Breast epithelium (tissue), 4 donors: ENCODE measurements around the gene NOVA1. TPM values are rescaled to one million over a fixed set of nuclear protein-coding genes. Genes with fewer than 3 reads are reported as not detected.

ENCODE experiments used
- DNase-seq, 2 donors: peaks; one replicate each; pipeline ENCODE4 v3.0.0-alpha.2; 2019; ENCODE audit warnings: low spot score in 2 of 2
- H3K27ac ChIP-seq, 2 donors: fragments of 200-600 bp; sonication (generic) in 1 of 2; one replicate each; pipeline ENCODE4 v1.5.1; 2016 to 2019; ENCODE audit warnings: mild to moderate bottlenecking in 1 of 2
- H3K27me3 ChIP-seq, 2 donors: fragments of 200-600 bp; sonication (generic) in 1 of 2; one replicate each; pipeline versions ENCODE4 v1.5.1 to v1.6.0; 2017 to 2019; ENCODE audit warnings: control low read depth in 1 of 2, mild to moderate bottlenecking in 1 of 2
- H3K36me3 ChIP-seq: fragments of 200-600 bp; one replicate; pipeline ENCODE4 v1.5.1; 2019
- H3K4me1 ChIP-seq, 2 donors: fragments of 200-600 bp; sonication (generic); one replicate each; pipeline ENCODE4 v1.5.1; 2016 to 2019; ENCODE audit warnings: control low read depth in 1 of 2
- H3K4me3 ChIP-seq, 3 donors: fragments of 200-600 bp; sonication (generic); 1 replicate in 2 of 3; 2 replicates in 1 of 3; pipeline ENCODE4 v1.5.1; 2016 to 2019; ENCODE audit warnings: mild to moderate bottlenecking in 3 of 3, moderate library complexity in 2 of 3
- H3K9me3 ChIP-seq, 2 donors: fragments of 200-600 bp; sonication (generic) in 1 of 2; one replicate each; pipeline ENCODE4 v1.5.1; 2016 to 2019; ENCODE audit warnings: control low read depth in 1 of 2
- POLR2A ChIP-seq: fragments of 450-650 bp; IDR thresholded peaks from one replicate; pipeline ENCODE4 v1.6.1; 2016; ENCODE audit warnings: antibody characterized with exemption, mild to moderate bottlenecking, moderate library complexity
- POLR2AphosphoS5 ChIP-seq, 3 donors: sonication (generic); formaldehyde crosslinking; IDR thresholded peaks; one replicate each; pipeline ENCODE4 v1.6.1; 2017; ENCODE audit warnings: antibody characterized with exemption in 3 of 3
- intact Hi-C: fragments of 100-400 bp; cut with DNase I; formaldehyde crosslinking; loops from one replicate; pipeline ENCODE4 v1.15.1; 2023; ENCODE audit warnings: low total_unique reads
- total RNA-seq, 3 donors: library from RNA; depleted of rRNA; stranded (reverse); fragments of >200 nt; gene quantifications; one replicate each; pipeline ENCODE4 v1.1.0, GENCODE V29; 2016
- TF ChIP-seq, protein P1 (sequence below), 3 donors: fragments of 450-650 bp; IDR thresholded peaks; one replicate each; pipeline ENCODE4 v1.5.1; 2016 to 2017; ENCODE audit warnings: antibody characterized with exemption in 3 of 3, mild to moderate bottlenecking in 3 of 3, moderate library complexity in 3 of 3

NOVA1 gene
- total RNA-seq, 3 donors from 2014 or later = 58.9 to 72.0 (median 59.0) TPM

DNA sequence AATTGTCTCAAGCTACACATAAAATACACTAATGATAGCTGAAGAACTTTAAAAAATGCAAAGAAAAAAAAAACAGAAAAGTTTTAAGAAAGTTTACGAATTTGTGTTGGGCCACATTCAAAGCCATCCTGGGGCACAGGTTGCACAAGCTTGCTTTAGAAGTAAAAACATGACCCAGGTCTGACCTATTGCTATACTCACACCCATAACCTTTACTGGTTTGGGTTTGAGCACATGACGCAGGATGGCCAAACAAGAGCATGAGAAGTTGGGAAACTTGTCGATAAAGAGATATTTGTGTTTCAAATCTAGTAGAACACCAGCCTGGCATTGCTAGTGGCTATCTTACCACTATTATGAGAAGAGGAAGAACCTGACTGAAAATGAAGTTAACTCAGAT lies 143.7 kb downstream of the NOVA1 start:
- no peak for DNase-seq
- Histone ChIP-seq H3K36me3 (no peaks in the 10 kb centered on the region), H3K4me3 (no peak overlapping the region), H3K27ac (no peak overlapping the region), H3K27me3 (no peaks in the 10 kb centered on the region), H3K4me1 (no peaks in the 10 kb centered on the region), H3K9me3 (no peaks in the 10 kb centered on the region)
- intact Hi-C loops = no loop called here
- no peak for TF ChIP-seq POLR2AphosphoS5 (IDR thresholded peaks at IDR 0.05)
- TF ChIP-seq, protein P1, sequence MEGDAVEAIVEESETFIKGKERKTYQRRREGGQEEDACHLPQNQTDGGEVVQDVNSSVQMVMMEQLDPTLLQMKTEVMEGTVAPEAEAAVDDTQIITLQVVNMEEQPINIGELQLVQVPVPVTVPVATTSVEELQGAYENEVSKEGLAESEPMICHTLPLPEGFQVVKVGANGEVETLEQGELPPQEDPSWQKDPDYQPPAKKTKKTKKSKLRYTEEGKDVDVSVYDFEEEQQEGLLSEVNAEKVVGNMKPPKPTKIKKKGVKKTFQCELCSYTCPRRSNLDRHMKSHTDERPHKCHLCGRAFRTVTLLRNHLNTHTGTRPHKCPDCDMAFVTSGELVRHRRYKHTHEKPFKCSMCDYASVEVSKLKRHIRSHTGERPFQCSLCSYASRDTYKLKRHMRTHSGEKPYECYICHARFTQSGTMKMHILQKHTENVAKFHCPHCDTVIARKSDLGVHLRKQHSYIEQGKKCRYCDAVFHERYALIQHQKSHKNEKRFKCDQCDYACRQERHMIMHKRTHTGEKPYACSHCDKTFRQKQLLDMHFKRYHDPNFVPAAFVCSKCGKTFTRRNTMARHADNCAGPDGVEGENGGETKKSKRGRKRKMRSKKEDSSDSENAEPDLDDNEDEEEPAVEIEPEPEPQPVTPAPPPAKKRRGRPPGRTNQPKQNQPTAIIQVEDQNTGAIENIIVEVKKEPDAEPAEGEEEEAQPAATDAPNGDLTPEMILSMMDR (IDR thresholded peaks at IDR 0.05) = no peak
- no peak for TF ChIP-seq POLR2A

DNA sequence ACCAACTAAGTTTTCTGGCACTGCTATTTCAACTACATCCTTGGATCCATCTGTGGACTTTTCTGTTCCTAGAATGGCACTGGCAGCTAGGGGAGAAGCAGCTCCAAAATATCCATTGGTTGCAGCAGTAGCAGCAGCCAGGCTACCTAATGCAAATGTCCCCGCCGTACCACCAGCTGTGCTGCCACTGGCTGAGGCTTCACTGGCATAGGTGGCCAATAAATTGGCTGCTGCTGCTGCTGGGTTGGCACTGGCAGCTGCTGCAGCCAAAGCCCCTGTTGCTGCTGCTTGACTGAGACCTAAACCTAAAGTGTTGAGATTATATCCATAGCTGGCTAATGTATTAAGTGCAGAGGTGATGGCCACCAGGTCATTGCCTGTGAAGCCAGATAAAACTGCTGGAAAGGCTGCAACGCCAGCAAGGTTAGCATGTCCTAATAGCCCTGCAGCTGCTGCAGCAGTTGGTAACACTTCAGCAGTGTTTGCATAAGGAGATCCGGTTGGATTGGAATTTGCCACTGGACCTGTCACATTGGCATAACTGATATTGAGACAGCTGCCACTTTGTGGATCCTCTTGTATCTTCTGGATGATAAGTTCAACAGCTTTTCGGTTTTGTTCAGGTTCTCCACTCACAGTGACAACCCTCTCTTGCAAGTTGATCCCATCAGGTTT lies 149.5 kb downstream of the NOVA1 start:
- Histone ChIP-seq H3K27me3 (no peaks in the 10 kb centered on the region), H3K36me3 (no peaks in the 10 kb centered on the region), H3K9me3 (no peaks in the 10 kb centered on the region), H3K4me1 (no peaks in the 10 kb centered on the region), H3K27ac (no peak overlapping the region), H3K4me3 (no peak overlapping the region)
- TF ChIP-seq, protein P1 (IDR thresholded peaks at IDR 0.05) = no peak
- TF ChIP-seq POLR2AphosphoS5 (IDR thresholded peaks at IDR 0.05) = no peak
- no peak for TF ChIP-seq POLR2A
- DNase-seq = no peak
- intact Hi-C loops = no loop called here

DNA sequence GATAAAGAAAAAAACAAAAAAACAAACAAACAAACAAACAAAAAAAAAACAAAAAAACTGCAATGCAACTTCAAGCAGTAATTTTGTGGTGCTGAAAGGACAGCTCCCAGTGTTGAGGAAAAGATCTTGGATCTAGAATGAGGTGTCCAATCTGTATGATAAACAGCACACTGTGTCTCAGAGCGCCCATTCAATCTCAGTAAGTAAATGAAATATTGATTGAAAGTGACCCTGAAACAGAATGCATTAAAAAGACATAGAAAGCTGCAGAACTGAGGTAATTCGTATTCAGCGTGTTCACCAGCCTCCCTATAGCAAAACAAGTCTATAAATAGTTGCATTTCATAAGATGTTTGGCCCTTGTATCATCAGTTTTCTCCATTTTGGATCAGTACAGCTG lies 153.0 kb downstream of the NOVA1 start:
- H3K9me3 ChIP-seq = no peaks in the 10 kb centered on the region
- no peak overlapping the region for H3K4me3 ChIP-seq
- H3K4me1 ChIP-seq = no peaks in the 10 kb centered on the region
- TF ChIP-seq POLR2A = no peak
- TF ChIP-seq, protein P1 (IDR thresholded peaks at IDR 0.05) = no peak
- no peak for TF ChIP-seq POLR2AphosphoS5 (IDR thresholded peaks at IDR 0.05)
- no peaks in the 10 kb centered on the region for H3K36me3 ChIP-seq
- no peak overlapping the region for H3K27ac ChIP-seq
- intact Hi-C loops = no loop called here
- H3K27me3 ChIP-seq = no peaks in the 10 kb centered on the region
- DNase-seq = no peak

DNA sequence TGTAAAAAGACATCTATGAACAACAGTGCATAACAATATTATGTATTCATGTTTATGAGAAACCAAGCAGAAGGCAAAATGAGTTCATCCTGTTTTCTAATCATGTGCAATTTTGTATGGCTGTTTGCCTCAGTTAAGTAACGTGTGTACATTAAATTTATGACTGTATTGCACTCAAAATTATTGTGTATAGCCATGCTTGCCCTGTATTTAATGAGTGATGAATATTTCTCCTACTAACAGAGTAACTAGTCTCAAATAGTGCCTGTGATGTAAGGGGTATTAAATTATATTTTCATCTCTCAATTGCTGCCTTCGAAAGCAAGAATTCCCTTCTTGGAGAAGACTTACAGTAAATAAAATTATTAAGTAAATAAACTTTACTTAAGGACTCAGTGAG lies 154.2 kb downstream of the NOVA1 start:
- Histone ChIP-seq H3K4me3 (no peak overlapping the region), H3K27me3 (no peaks in the 10 kb centered on the region), H3K4me1 (no peaks in the 10 kb centered on the region), H3K27ac (no peak overlapping the region), H3K36me3 (no peaks in the 10 kb centered on the region), H3K9me3 (no peaks in the 10 kb centered on the region)
- no peak for DNase-seq
- TF ChIP-seq, protein P1 (IDR thresholded peaks at IDR 0.05) = no peak
- TF ChIP-seq POLR2AphosphoS5 (IDR thresholded peaks at IDR 0.05) (no peak), POLR2A (no peak)
- intact Hi-C loops = no loop called here

DNA sequence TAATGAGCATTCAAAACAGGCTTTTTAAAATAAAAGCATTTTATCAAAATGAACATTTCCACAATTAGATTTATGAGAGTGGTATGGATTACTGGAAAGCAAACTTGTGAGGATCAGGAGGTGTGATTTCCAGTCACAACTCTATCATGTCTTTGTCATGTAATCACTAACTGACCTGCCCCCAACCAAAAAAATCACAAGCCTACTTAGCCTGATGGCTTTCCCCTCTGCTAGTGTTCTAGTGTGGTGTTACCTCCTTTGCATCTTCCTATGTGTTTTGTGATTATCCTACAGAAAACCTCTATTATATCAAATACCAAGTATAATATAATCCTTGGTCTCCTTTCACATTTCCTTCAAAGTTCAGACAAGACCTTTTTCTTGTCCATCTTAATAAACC lies 168.6 kb downstream of the NOVA1 start:
- intact Hi-C loops = no loop called here

More for the DNA sequence above, 168.6 kb downstream of the NOVA1 start:
- H3K4me3 ChIP-seq = no peak overlapping the region
- TF ChIP-seq POLR2AphosphoS5 (IDR thresholded peaks at IDR 0.05) (no peak), POLR2A (no peak)
- TF ChIP-seq, protein P1 (IDR thresholded peaks at IDR 0.05) = no peak
- H3K36me3 ChIP-seq = no peaks in the 10 kb centered on the region
- DNase-seq = no peak
- no peaks in the 10 kb centered on the region for H3K4me1 ChIP-seq
- no peaks in the 10 kb centered on the region for H3K27me3 ChIP-seq
- H3K27ac ChIP-seq = no peak overlapping the region
- H3K9me3 ChIP-seq = no peaks in the 10 kb centered on the region
